HG02943 (cell line): ENCODE results near the gene ZNF593.

Source experiments
- ATAC-seq: cut with Tn5 transposase; IDR thresholded peaks from one replicate; pipeline ENCODE4 v1.9.1; 2021; ENCODE audit warnings: mild to moderate bottlenecking, low read depth, moderate library complexity; ENCODE audit not compliant: unreplicated experiment

ZNF593 gene

DNA sequence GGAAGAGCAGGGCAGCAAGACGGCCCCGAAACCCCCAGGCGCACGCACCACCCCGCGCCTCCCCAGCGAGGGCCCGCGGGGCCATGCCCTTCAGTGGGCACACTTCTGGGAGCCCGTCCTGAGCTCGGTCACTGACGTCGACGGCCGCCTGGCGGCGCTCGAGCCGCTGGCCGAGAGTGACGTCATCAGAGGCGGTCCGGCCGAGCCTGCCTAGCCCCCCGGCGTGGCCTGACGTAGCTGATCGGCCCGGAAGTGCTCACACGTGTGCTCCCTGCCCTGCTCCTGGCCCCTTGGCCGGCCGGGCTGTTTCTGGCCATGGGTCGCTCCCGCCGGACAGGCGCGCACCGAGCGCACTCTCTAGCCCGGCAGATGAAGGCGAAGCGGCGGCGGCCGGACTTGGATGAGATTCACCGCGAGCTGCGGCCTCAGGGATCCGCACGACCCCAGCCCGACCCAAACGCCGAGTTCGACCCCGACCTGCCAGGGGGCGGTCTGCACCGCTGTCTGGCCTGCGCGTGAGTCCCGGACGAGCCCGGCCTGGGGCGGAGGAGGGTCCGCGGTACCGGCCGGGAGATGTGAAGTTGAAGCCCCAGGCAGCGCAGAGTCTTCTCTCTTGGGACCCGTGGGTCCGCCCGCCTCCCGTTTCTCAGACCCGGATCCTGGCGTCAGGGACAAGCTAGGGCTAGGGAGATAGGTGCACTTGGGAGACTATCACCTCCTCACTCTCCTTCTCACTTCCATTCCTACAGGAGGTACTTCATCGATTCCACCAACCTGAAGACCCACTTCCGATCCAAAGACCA lies at the start of gene ZNF593:
Gene ZNF593, plus strand, starts transcription at position 240 of the 803 bp plus-strand sequence. Its CDS starts 76 bp downstream, at position 316.
- peak; percentile 75 for ATAC-seq

DNA sequence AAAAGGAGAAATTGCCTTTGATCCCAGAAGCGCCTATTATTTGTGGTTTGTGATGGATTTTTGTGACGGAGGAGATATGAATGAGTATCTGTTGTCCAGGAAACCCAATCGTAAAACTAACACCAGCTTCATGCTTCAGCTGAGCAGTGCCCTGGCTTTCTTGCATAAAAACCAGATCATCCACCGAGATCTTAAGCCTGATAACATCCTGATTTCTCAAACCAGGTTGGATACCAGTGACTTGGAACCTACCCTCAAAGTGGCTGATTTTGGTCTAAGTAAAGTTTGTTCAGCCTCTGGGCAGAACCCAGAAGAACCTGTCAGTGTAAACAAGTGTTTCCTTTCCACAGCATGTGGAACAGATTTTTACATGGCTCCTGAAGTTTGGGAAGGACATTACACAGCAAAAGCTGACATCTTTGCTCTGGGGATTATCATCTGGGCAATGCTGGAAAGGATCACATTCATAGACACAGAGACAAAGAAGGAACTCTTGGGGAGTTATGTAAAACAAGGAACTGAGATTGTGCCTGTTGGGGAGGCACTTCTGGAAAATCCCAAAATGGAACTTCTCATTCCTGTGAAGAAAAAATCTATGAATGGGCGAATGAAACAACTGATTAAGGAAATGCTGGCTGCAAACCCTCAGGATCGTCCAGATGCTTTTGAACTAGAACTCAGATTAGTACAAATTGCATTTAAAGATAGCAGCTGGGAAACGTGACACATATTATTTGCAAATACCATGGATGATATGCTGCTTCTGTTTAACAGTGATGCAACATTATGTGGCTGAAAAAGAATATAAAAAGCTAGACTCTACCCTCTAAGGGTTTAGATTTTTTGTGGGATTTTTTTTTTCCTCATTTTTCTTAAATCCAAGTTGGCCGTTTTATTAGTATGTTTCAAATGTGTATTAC lies 47.6 kb upstream of the ZNF593 start:
- ATAC-seq: no peak

DNA sequence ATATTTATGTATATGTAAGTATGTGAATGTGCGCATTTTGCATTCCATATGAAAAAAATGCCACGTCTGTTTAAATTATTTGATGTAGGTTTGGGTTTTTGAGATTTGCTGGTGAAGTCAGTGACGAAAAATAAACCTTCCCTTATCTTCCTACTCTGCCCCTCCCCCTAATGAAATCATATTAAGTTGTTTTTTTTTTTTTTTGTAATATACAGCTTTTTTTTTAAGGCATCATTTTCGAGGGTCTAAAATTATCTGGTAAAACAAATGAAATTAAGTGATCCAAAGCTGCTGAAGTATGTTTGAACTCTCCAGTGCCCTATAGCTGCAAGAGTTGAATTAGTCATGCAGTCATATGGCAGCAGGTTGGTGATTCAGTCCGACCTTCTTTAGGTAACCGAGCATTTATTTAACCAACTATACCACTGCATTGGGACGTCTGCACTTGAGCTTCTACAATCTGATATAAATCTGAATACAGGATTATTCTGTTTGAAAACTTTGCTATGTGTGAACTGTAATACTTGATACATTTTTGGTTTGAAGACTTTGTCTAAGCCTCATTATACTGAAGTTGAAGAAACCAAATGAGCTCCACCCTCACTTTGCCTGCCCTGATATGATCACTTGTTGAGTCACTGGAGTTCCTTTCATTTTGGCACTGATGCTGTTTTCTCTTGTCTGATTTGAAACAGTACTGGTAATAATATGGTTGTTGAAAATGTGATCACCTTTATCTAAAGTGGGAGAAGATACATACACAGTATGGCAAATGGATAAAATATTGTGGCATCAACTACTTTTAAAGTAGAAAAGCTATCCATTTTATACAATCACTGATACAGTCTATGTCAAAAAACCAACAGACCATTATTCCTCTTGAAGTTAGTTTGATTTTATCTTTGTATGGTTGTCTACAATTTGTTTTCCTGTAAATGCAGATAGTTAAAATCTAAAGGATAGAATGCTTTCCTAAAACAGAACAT lies 46.4 kb upstream of the ZNF593 start:
- no peak for ATAC-seq

DNA sequence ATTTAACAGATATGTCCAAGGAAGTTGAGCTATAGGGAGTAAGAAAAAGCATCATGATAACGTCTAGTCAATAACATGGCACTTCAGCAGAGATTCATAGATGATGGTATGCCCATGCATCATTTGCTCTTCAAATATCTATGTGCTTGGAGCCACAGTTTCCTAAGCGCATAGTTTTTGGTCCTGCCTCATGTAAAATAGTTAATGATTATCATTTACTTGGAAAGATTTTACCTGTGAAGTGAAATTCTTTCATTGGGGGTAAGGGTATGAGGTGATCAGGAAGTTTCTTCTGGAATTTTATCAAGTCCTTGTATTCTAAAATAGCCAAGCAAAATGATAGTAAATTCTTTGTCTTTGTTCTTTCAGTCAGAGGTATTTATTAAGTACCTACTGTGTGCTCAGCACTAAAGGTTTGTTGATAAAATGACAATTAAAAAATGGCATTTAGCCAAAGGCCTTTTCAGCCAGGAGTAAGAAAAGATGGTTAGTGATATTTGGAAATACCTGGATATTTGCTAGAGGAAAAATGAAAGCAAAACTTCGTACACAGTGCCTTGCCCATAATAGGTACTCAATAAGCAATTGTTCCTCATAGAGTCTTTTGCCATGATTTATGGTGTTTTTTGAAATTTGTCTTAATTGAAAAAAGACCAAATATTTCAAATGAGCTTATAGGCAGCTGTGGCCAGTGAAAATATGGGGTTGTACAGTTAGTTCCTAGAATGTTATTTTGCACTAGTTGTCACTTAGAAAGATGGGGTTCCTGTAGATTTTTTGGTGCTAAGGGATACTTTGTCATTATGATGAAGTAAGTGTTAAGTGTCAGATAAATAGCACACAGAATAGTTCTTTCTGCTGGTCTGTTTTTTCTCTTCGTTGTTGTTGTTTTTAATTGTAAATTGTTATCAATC lies 45.0 kb upstream of the ZNF593 start:
- no peak for ATAC-seq

DNA sequence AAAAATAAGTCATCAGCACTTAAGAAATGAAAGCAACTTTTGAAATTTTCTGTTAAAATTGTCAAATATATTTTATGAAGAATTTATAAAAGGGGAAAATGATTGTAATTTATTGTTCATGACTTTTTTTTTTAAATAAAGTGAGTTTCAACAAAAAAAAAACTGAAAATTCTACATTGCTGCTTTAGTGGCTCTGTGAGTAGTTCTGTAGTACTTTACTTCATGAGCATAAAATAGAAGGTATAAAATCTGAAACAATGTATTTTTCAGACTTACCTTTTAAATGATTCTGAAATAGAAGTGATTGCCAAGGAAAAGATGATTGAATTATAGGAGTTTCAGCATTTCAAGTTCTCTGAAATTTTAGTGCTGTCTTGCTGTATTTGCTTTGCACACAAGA lies 44.3 kb upstream of the ZNF593 start:
- ATAC-seq: no peak

DNA sequence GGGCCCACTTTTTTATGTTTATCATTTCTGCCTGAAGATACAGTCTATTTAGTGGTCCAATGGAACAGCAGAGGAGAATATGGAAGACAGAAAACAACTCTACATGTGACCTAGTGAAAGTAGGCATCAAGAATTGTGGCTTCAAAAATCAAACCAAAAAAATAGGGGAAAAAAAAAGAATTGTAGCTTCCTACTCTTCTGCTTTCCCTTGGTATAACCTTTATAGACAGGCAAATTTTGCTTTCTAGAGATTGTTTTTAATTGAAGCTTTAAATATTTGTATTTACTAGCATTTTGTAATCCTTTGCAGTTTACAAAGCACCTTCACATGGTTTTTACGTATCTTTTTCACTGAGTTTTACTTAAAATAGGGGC lies 43.8 kb upstream of the ZNF593 start:
- no peak for ATAC-seq

DNA sequence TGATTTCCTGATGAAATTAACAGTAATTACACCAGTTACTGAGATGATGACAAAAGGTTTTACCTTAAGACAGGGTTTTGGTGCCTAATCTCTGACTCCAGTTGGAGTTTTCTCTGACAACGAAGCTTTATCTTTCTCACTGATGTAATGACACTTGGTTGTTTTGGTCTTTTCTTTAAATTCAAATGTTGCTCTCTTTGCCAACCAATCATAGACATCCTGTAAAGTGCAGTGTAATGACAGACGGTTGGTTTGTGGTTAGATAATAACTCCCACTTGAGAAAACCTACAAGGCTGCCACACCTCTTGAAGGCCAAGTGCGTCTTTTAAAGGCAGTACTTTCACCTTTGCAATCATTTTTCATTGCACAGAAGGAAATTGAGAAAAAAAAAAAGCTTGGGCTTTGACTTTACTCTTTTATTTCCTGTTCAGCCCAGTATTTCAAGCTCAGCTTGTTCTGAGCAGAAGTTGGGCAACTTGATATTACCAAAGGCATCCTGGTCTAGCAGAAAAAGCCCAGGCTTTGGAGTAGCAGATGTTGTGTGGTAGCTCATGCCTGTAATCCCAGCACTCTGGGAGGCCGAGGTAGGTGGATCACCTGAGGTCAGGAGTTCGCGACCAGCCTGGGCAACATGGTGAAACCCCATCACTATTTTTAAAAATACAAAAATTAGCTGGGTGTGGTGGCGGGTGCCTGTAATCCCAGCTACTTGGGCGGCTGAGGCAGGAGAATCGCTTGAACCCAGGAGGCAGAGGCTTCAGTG lies 43.2 kb upstream of the ZNF593 start:
- no peak for ATAC-seq

DNA sequence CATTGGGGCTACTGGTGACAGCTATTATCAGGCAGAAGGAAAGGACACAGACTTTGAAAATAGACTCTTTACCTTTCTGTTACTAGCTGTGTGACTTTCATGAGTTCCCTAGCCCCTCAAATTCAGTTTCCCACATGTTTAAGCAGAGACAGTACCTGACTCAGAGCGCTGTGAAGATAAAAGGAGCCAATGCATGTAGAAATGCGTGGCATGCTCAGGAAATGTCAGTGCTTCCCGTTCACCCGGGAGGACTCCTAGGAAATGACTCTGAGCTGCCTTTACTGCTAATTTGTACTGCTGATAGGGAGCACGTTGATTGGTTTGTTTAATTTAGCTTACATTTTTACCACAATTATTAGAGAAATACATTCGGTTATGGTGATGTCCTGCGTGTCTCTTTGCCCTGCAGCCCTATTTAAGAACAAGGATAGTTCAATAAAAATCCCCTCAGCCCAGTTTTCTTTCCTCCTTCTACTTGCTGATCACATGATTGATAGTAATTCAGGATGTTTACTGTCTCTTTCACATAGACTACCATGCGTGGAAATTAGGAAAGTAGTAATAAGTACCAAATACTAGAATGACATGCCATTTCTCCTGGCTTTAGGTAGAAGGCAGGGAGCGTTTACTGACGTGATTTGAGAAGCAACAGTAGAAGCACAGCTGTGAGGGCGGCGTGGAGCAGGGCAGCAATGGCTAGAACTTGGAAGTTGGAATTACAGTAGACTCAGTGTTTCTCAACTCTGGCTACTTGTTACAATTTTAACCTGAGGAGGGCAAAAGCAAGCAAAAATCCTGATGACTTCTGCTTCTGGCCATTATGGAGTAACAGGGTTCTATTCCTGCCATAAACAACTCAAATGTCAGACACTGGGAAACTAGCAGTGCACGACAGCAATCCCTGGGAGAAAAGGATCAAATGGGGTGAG lies 42.2 kb upstream of the ZNF593 start:
- no peak for ATAC-seq

DNA sequence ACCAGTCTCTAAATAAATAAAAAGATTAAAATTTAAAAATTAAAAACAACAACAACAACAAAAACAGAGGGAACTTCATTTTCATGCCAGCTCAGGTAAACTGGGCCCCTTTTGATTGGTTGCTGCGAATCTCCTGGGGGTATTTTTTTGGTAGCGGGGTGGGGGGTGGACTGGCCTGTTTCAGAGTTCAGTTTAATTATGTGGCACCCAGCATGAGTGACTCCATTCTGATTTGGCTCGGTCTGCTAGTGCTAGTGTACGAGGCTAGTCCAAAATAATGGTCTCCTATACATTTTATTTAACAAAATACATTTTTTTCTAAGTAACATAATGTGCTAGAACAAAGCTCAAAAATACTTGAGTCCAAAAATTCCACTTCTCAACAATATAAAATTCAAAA lies 39.9 kb upstream of the ZNF593 start:
- ATAC-seq: no peak

DNA sequence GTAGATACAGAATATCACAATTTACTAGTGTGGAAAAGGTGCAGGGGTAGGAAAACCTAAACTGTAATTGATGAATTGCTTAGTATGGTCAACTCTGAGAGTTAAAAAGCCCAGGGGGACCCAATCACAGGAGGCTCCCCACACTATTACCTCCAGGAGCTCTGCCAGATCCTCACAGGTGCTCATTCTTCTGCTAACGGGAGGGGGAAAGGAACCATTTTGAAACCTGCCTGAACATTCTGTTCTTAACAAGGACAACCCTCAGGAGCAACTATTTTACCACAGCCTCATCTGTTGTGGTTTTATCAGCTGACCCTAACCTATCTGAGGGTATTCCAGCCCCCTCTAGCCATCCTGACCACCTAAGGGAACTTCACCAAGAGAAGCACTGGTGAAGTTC lies 39.0 kb upstream of the ZNF593 start:
- no peak for ATAC-seq

DNA sequence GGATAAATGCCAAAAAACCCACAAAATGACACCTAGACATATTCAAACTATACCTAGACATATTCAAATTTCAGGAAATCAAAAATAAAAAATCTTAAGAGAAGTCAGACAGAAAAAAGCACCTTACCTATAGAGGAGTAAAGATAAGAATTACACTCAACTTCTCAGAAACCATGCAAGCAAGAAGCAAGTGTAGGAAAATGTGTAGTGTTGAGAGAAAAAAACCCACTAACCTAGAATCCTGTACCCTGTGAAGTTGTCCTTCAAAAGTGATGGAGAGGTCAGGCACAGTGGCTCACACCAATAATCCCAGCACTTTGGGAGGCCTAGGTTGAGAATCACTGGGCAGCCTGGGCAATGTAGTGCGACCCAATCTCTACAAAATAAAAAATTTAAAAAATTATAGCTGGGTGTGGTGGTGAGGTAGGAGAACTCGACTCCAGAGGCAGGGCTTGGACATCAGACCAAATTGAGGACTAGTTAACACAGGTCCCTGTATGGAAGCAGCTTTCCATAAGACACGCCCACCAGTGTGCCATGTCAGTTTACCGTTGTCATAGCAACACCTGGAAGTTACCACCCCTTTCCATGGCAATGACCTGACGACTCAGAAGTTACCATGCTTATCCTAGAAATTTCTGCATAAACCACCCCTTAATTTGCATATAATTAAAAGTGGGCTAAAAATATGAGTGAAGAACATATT lies 37.4 kb upstream of the ZNF593 start:
- no peak for ATAC-seq

DNA sequence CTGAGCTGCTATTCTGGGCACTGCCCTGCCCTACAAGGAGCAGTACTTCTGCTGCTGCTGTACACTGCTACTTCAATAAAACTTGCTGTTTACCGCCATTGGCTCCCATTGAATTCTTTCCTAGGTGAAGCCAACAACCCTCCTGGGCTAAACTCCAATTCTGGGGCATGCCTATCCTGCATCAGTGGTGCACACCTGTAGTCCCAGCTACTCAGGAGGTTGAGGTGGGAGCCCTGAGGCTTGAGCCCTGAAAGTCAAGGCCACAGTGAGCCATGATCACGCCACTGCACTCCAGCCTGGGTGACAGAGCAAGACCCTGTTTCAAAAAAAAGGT lies 36.9 kb upstream of the ZNF593 start:
- ATAC-seq: no peak

DNA sequence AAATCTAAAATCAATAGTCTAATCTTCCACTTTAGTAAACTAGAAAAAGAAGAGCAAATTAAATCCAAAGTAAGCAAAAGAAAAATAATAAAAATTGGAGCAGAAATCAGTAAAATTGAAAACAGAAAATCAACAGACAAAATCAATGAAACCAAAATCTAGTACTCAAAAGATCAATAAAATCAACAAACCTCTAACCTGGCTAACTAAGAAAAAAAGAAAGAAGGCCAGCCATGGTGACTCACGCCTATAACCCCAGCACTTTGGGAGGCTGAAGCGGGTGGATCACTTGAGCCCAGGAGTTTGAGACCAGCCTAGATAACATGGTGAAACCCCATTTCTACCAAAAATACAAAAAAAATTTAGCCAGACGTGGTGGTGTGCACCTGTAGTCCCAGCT lies 35.2 kb upstream of the ZNF593 start:
- ATAC-seq: no peak

DNA sequence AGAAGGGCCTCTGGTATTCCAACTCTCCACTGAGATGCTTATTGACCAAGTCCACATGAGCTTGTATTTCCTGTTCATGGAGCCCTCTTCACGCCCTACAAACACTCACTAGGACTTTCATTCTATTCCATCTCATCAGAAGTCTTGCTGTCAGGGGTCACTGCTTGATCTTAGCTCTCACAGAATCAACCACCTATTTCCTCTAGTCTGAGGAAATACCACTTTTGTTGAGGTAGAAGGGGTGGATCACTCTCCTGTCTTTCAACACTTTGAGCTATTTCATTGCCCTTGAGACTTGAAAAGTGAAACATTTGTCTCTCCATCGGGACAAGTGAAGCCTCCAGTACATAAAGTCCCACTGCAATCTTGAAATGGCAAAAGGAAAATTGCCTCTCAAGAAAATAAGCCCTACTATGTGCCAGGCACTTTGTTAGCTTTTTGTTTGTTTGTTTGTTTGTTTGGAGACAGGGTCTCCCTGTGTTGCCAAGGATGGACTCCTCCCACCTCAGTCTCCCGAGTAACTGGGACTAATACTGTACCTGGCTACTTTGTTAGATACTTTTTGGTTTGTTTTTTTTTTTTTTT lies 30.6 kb upstream of the ZNF593 start:
- no peak for ATAC-seq

DNA sequence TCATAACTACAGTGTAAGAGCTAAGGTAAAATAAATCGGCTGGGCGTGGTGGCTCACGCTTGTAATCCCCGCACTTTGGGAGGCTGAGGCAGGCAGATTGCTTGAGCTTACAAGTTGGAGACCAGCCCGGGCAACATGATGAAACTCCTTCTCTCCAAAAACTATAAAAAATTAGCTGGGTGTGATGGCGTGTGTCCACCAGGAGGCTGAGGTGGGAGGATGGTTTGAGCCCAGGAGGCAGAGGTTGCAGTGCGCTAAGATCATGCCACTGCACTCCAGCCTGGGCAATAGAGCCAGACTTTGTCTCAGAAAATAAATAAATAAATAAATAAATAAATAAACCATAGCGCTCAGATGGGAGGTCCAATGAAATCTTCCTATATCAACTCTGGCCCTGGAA lies 27.5 kb upstream of the ZNF593 start:
- ATAC-seq: no peak

DNA sequence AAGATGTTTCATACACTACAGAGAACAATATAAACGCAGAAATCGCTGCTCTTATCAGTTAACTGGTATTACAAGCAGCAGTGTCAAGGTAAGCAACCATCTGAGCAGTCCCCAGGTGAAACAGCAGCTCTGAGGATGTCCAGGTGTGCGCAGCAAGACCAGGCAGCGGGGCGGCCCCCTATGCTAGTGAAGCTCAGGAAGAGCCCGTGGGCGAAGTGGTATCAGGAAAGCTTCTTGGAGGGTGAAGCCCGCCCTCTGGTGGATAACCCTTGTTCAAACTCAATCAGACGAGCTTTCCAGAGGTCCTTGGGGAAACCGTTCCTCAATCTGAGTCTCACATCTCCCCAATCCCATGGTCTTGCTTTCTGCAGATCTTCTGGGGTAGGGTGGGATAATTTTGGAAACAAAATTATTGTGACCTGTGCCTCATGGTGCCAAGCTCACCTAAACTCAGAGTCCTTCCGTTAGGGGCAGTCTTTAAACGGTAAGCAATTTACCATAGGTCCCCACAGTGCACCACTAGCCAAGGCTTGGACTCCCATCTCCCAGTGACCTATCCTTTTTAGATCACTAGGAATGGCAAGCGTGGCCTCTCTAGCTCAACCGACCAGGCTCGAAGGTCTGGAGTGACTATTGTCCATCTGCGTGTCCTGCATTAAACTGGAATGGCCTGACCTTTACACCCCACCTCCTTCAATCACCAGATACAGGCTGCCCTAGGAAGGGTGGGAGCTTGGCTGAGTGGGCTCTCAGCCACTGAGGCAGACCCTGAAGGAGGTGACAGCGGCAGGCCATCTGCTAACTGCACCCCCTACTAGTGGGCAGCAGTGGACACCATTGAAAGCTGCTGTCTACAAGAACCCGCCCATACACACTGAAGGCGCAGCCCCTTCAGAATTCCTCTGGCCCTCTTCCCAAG lies 24.4 kb upstream of the ZNF593 start:
- ATAC-seq: no peak
